ENCODE measurements around the gene FRMD4A.
"Not testable (repeated sequence)": the region's sequence is repeated elsewhere in the genome, so short reads cannot be mapped to it uniquely, and the experiment has no call there.

The FRMD4A gene

DNA sequence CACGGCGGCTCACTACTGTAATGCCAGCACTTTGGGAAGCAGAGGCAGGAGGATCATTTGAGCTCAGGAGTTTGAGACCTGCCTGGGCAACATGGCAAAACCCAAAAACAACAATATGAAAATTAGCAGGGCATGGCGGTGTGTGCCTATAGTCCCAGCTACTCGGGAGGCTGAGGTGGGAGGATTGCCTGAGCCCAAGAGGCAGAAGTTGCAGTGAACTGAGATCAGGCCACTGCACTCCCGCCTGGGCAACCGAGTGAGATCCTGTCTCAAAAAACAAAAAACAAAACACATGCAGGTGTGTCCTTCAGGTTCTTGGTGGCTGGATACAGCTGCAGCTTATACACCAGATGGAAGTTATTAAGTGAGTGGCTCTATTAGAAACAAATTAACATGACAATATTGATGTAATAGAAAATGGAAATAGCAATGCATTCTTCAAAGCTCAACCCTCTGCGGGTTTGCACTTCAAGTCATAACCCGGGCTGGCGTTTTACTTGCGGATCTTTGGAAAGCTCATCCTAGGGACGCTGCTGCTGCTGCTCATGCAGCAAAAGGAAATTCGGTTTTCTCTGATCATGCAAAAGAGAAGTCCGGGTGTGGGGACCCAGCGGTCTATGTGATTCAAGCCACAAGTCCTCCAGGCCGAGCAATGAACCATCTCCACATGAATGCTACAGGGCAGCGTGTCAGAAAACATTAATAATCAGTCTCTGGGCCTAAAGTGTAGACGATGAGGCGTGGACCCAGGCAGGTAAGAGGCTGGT lies 462.0 kb downstream of the FRMD4A start:
- DNase-seq: no peak

DNA sequence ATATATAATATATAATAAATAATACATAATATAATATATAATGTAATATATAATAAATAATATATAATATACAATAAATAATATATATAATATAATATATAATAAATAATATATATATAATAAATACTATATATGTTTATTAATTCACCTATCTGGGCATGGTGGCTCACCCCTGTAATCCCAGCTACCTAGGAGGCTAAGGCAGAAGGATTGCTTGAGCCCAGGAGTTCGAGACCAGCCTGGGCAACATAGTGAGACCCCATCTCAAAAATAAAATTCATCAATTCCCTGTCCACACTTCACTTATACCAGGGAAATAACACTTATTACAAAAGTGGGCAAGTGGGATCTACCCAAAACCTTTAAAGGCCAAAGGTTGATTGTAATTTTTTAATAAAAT lies 462.9 kb downstream of the FRMD4A start:
- DNase-seq: no peak

DNA sequence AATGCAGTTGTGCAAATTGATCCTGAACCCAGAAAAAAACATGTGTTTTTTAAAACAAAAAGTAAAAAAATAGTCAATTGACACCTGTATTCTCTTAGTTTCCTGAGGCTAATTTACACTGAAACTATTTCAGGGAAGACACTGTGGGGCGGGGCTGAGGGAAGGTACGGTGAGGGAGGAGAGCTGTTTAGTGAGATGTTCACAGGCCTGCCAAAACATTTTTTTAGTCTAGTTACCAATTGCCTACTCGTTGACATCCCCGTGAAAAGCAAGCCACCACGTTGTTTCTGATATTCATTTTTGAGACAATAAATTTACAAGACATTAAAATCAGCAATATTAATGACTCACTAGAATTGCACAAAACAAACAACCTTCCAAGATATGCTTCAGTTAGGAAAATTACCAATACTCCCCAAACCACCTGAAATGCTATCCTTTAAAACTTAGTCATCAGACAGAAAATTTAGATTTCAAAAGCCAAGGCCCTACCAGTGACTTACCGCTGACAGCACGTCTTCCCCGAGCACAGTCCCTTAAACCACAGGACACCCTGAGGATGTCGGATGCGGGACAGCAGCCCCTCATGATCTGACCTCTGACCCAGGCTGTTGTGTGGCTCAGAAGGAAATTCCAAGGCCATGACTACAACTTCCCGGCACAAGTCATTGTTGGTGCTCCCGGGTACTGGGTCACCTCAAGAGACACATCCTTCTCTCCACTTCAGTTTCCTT lies 464.8 kb downstream of the FRMD4A start:
- no peak for DNase-seq

DNA sequence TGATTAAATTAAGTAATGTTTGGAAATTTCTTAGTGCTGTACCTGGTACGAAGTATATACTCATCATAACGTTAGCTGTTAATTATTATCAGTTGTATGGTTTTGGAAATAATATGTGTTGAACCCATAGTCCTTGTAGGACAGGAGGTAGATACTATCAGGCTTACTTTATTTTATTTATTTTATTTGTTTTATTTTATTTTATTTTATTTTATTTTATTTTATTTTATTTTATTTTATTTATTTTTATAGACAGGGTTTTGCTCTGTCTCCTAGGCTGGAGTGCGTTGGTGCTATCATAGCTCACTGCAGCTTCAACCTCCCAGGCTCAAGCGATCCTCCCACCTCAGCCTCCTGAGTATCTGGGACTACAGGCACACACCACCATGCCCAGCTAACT lies 465.5 kb downstream of the FRMD4A start:
- DNase-seq: not testable (repeated sequence)

DNA sequence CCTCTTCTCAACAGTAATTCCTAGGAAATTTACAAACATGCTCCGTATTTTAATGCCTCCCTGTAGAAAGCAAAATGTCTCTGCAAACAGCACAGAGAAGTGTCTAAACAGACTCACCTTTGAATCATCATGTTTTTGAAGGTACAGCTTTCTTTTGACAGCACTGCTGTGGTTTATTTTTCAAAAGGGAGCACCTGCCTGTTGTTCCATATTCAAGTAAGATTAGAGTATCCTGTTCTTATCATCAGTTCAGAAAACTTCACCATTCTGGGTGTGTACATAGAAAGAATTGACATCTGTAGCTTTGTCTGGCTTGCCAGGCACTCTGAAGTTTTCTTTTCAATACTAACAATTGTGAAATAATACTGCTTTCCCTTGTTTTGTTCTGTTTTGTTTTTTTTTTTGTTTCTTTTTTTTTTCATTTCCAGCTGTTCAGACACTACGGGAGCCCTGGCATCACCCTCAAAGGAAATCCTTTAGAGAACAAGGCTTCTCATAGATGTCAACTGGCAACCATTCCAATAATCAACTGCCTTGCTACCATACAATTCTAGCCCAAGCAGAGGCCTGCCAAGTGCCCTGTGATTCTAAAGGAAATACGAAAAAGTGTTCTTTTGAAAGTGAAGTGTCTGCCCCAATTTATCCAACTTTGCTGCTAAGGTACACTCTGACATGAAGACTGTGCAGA lies 468.0 kb downstream of the FRMD4A start:
- no peak for DNase-seq

DNA sequence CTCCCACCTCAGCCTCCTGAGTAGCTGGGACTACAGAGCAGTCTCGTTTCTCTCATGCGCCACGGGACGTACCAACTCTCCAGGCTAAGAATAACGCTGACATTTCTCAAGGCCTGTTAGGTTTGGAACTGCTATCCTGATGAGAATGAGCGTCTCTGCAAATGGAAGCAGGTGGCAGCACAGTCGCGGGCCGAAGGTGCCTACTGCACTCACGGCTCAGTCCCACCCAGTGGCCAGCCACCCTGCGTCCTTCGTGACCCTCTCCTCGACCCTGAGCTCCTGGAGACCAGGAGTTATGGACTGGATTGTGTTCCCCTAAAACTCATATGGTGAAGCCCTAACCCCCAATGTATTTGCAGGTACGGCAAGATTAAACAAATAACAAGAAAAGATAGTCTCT lies 469.8 kb downstream of the FRMD4A start:
- DNase-seq: no peak

DNA sequence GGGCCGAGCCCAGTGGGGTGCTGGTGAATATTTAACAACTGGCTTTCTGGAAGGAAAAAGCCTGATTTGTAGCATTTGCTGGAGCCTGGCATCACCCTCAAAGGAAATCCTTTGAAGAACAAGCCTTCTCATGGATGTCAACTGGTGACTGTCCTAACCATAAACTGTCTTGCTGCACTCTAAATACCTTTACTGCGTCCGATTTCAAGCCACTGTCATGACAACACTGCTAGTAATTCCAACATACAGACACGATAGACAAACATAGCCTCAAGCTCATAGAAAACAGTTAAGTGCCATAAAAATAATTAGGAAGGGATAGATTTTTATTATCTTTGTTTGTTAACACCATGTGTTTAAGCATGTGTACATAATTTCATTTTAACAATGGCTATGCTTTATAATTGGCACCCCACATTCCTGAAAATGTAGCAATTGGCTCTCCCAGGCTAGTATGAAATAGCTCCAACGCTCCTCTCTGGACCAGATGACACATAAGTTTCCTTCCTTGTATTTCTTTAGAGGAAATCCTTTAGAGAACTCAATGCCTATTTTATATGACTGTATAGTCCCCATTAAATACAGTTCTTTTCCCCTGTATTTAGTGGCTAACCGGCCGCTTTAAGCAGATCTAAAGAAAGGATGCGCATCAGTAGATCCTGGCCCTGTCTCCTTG lies 470.6 kb downstream of the FRMD4A start:
- DNase-seq: no peak

DNA sequence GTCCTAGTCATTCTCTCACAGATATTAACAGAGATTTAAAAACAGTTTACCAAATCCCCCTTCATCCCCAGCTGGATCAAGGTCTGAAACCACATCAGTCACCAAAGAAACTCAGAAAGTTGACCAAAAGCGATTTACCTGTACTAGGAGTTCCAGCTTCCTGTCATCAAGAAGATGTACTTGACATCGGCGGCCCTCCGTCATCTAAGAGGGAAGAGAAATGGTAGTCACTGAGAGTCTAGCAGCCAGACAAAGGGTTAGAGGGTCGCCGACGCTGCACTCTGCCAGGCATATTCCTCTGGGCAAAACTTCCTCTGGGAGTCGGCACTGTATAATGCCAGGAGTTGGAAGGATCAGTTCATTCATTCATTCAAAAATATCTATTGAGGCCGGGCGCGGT lies 472.0 kb downstream of the FRMD4A start:
- DNase-seq: no peak

DNA sequence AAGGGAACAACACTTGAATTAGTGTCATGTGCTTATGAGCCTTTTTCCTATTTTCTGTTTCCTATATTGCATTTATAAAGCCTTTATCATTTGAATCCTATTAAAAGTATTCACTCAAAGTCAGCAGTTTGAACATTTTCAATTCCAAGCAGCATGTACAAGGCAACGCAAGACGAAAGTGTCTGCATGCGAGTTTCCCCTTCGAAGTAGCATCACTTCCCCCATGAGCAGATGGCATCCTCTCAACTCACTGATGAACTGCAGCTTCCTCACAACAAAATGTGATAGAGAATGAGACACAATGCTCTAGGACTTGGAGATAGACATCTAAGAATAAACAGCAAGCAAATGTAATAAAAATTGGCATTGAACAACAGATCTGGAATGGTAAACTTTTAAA lies 473.3 kb downstream of the FRMD4A start:
- DNase-seq: no peak

DNA sequence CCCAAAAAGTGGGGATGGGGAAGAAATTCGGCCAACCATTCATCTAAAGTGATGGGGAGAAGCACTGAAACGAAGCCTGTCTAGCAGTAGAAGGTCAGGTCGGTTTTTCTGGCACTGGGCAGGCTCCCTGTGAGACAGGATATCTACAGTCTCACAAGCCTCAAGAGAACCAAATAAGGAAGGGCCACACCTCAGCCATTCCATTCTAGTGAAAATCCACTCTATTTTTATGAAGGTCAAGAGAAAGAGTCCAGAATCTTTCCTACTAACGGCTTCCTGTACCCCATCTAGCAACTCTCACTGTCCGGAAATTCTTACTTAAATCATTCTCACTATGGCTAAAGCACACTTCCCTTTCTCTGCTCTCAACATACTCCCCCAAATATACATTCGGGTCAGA lies 476.9 kb downstream of the FRMD4A start:
- no peak for DNase-seq

DNA sequence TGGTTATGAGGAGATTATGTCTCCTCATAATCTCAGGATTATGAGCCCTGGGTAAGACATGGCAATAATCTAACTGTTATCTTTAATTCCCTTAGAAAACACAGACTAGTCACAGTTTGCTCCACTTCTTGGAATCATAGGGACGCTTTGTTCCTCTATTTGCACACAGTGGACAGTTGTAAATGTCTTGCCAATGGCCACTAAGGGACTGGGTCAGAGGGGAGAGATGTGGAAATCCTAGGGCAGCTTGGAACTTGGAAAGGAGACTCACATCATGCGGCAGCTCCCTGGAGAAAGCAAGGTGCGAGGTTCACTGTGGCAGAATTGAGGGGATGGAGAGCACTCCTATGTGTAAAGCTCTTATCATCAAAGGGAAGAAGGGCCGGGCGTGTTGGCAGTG lies 477.9 kb downstream of the FRMD4A start:
- no peak for DNase-seq

DNA sequence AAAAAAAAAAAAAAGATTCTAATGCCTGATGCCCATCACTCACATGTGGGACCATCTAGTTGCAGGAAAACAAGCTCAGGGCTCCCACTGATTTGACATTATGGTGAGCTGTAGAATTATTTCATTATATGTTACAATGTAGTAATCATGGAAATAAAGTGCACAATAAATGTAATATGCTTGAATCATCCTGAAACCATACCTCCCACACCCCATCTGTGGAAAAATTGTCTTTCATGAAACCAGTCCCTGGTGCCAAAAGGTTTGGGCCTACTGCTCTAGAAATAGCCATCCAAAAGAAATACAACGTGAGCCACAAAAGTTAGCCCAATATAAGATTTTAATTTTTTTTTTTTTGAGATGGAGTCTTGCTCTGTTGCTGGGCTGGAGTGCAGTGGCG lies 478.8 kb downstream of the FRMD4A start:
- no peak for DNase-seq

DNA sequence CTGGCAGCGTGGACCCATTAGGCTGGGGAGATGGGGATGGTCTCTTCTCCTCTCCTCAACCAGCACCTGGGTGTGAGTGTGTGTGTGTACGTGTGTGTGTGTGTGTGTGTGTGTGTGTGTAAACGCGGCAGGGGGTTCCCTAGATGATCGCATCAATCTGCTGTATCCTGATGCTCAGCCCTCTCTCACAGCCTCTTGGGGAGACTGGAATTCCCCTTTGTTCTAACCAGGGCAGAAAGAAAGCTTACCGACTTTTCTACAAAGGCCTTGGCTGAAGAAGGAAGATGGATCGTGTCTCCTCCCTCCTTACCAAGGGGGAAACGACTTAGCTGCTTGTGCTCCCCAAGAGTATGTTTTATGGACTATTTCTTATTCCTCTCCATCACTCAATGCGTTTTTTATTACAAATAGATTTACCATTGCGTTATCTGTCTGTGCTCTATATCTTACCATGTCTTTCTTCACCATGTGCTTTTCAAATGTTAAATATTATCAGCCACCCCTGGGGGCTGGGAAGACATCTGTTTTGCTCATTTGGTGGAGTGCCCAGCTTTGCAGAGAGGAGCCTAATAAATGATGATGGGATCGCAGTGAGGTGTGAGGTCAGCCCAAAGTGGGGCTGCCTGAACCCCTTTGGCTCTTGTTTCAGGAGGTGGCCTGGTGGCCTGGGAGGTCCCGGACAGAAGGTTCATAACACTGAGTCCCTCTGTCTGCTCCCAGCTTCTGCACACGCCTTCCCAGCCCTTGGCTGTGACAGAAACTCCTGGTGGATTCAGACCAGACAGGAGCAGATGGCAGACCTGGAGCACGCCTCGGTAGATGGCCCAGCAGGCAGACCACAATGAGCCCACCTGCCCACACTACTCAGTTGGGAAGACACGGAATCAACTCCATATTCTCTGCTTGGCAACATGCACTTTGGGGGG lies 481.9 kb downstream of the FRMD4A start:
- no peak for DNase-seq

DNA sequence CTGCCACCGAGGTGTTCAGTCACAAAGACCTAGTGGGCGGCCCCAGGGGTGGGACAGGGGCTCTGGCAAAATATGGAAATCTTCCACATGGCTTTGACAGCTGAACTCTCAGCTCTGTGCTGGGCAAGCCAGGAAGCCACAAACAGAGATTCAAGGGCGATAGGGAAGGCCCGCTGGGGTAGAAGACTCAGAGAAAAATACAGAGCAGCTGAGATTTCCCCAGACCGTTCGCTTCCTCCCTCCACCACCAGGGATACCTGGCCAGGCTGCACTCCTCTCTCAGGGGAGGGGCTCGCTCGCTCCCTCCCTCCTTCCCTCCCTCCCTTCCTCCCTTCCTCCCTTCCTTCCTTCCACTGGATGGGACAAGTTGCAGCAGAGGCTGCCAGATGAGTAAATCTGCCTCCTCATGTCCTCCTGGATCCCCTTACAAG lies 483.5 kb downstream of the FRMD4A start:
- no peak for DNase-seq

DNA sequence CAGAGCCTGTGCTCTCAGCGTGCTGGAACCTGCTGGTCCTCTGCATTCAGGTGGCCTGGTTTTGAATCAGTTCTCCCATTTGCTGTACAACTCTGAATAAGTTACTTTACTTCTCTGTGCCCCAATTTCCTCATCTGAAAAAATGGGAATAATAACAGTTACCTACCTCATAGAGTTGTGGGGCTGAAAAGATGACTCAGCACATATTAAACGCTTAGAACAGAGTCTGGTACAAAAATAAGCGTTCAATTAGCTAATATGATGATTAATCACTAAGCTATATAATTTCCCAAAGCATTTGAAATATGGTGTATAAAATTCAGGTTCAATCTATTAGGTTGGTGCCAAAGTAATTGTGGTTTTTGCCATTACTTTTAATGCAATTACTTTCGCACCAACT lies 484.8 kb downstream of the FRMD4A start:
- no peak for DNase-seq

DNA sequence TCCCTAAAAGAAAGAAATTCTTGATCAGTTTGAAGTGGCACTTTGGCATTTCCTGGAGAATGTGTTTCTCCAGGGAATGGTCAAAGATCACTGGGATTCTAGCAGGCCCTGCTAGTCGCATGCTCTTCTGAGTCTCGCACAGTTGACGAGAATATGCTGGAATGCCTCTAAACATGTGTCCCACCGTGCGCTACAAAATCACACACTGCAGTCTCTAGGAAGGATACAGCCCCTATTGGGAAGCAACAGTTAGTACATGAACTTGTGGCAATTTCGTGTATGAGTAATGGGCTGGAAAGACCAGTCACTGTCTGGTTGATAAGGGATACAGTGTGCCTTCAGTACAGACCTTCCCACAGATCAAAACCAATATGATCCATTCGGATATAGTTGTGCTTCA lies 486.1 kb downstream of the FRMD4A start:
- no peak for DNase-seq

DNA sequence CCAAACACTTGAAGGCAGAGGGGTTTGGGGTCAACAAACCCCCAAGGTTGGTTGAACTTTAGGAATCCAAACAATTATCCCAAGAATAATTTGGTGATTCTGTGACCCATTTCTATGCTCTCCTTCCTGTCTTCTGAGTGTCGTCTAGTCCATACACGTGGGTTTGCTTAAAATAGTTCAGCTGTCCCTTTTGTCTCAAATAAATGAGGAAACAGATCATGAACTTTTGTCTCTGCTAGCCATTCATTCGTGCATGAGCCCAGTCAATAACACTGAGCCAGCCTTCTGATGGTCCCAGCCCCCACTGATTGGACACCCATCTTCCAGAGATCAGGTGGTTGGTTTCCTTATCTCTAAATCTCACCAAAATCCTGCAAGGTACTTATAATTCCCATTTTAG lies 488.6 kb downstream of the FRMD4A start:
- DNase-seq: no peak

DNA sequence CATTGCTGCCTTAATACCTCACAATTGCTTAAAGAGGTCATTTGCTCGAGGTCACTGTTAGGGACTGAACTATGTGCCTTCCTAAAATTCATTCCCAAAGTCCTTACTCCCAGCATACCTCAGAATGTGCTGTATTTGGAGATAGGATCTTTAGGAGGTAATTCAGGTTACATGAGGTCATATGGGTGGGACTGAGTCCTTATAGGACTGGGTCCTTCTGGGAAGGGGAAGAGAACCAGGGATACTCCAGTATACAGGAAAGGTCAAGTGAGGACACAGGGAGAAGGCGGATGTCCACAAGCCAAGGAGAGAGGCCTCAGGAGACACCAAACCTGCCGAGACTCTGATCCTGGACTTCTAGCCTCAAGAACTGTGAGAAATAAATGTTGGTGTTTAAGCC lies 490.7 kb downstream of the FRMD4A start:
- no peak for DNase-seq

DNA sequence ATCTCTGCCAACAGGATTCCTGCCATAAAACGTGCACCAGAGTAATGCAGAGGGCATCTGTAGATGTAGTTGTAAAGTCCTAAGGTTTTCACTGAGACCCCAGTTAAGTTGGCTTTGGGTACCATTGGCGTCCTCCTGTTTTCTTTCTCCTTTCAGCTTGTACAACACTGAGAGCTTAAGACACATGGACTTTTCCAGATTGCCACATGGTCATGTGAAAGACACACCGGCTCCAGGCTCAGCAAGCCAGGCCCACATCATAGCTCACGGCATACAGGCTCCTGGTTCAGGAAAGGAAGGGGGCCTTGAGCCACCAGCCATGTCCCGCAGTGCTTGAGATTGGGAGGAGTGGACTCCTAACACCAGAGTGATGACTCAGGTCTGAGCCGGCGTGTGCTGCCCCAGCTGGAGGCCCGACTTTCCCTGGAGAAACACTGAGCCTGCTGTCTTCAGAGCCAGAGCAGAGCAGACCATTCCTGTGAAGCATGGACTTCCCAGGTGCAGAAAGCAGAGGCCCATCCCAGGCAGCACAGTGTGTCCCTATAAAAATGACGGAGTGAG lies 491.2 kb downstream of the FRMD4A start:
- DNase-seq: no peak

DNA sequence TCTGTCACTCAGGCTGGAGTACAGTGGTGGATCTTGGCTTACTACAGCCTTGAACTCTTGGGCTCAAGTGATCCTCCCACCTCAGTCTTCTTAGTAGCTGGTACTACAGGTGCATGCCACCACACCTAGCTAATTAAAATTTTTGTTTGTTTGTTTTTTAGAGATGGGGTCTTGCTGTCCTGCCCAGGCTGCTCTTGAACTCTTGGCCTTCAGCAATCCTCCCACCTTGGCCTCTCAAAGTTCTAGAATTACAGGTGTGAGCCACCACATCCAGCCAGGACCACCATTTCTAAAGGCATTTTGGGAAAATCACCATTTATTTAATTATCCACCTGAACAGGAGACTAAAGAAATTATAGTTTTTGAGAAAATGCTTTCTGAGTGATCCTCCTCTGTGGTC lies 491.7 kb downstream of the FRMD4A start:
- DNase-seq: no peak

DNA sequence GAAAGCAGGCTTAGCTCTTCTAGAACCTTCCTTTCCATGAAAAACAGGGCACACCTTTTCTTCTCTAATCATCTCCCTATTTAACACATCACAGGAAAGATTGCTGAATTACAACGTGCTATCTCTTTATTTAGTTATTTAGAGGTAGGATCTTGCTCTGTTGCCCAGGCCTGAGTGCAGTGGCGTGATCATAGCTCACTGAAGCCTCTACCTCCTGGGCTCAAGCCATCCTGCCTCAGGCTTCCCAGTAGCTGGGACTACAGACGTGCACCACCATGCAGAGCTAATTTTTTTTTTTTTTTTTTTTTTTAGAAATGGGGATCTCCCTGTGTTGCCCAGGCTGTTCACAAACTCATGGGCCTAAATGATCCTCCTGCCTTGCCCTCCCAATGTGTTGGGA lies 492.8 kb downstream of the FRMD4A start:
- DNase-seq: no peak

All from NCI-H2081 (cell line).